ENCODE measurements around the gene ATP8A1.

DNA sequence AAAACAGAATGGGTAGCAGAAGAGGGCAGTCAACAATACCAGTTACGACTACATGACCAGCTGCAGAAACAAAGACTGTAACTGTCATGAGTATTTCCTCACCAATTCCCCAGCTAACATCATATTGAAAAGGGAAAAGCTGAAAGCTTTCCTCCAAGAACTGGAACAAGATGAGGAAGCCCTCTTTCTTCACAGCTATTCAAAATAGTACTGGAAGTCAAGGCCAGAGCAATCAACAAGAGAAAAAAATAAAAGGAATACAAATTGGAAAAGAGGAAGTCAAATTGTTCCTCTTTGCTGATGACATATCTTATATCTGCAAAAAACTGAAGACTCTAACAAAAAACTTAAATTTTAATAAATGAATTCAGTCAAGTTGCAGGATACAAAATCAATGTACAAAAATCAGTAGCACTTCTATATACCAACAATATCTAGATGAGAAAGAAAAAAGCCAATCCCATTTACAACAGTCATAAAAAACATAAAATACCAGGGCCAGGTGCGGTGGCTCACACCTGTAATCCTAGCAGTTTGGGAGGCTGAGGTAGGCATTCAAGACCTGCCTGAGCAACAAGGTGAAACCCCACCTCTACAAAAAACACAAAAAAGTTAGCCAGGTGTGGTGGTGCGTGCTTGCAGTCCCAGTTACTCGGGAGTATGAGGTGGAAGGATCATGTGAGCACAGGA is 125.4 kb downstream of the ATP8A1 start:
- TF ChIP-seq, protein P1, sequence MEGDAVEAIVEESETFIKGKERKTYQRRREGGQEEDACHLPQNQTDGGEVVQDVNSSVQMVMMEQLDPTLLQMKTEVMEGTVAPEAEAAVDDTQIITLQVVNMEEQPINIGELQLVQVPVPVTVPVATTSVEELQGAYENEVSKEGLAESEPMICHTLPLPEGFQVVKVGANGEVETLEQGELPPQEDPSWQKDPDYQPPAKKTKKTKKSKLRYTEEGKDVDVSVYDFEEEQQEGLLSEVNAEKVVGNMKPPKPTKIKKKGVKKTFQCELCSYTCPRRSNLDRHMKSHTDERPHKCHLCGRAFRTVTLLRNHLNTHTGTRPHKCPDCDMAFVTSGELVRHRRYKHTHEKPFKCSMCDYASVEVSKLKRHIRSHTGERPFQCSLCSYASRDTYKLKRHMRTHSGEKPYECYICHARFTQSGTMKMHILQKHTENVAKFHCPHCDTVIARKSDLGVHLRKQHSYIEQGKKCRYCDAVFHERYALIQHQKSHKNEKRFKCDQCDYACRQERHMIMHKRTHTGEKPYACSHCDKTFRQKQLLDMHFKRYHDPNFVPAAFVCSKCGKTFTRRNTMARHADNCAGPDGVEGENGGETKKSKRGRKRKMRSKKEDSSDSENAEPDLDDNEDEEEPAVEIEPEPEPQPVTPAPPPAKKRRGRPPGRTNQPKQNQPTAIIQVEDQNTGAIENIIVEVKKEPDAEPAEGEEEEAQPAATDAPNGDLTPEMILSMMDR (IDR thresholded peaks at IDR 0.05) = no peak
- TF ChIP-seq NR3C1 (CRISPR knock-in tag; conservative IDR thresholded peaks at IDR 0.05; ENCODE audit: low read depth) (no peak), CREM (CRISPR knock-in tag; IDR thresholded peaks at IDR 0.05) (no peak), JUN (CRISPR knock-in tag; IDR thresholded peaks at IDR 0.05) (no peak), RORB (CRISPR knock-in tag; IDR thresholded peaks at IDR 0.05) (no peak)
- TF ChIP-seq, protein P2, sequence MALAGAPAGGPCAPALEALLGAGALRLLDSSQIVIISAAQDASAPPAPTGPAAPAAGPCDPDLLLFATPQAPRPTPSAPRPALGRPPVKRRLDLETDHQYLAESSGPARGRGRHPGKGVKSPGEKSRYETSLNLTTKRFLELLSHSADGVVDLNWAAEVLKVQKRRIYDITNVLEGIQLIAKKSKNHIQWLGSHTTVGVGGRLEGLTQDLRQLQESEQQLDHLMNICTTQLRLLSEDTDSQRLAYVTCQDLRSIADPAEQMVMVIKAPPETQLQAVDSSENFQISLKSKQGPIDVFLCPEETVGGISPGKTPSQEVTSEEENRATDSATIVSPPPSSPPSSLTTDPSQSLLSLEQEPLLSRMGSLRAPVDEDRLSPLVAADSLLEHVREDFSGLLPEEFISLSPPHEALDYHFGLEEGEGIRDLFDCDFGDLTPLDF (CRISPR knock-in tag; IDR thresholded peaks at IDR 0.05) = no peak
- TF ChIP-seq, protein P3, sequence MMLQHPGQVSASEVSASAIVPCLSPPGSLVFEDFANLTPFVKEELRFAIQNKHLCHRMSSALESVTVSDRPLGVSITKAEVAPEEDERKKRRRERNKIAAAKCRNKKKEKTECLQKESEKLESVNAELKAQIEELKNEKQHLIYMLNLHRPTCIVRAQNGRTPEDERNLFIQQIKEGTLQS (CRISPR knock-in tag; conservative IDR thresholded peaks at IDR 0.05) = no peak
- TF ChIP-seq, protein P4, sequence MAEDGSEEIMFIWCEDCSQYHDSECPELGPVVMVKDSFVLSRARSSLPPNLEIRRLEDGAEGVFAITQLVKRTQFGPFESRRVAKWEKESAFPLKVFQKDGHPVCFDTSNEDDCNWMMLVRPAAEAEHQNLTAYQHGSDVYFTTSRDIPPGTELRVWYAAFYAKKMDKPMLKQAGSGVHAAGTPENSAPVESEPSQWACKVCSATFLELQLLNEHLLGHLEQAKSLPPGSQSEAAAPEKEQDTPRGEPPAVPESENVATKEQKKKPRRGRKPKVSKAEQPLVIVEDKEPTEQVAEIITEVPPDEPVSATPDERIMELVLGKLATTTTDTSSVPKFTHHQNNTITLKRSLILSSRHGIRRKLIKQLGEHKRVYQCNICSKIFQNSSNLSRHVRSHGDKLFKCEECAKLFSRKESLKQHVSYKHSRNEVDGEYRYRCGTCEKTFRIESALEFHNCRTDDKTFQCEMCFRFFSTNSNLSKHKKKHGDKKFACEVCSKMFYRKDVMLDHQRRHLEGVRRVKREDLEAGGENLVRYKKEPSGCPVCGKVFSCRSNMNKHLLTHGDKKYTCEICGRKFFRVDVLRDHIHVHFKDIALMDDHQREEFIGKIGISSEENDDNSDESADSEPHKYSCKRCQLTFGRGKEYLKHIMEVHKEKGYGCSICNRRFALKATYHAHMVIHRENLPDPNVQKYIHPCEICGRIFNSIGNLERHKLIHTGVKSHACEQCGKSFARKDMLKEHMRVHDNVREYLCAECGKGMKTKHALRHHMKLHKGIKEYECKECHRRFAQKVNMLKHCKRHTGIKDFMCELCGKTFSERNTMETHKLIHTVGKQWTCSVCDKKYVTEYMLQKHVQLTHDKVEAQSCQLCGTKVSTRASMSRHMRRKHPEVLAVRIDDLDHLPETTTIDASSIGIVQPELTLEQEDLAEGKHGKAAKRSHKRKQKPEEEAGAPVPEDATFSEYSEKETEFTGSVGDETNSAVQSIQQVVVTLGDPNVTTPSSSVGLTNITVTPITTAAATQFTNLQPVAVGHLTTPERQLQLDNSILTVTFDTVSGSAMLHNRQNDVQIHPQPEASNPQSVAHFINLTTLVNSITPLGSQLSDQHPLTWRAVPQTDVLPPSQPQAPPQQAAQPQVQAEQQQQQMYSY (CRISPR knock-in tag; IDR thresholded peaks at IDR 0.05) = no peak
- TF ChIP-seq, protein P5, sequence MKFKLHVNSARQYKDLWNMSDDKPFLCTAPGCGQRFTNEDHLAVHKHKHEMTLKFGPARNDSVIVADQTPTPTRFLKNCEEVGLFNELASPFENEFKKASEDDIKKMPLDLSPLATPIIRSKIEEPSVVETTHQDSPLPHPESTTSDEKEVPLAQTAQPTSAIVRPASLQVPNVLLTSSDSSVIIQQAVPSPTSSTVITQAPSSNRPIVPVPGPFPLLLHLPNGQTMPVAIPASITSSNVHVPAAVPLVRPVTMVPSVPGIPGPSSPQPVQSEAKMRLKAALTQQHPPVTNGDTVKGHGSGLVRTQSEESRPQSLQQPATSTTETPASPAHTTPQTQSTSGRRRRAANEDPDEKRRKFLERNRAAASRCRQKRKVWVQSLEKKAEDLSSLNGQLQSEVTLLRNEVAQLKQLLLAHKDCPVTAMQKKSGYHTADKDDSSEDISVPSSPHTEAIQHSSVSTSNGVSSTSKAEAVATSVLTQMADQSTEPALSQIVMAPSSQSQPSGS (CRISPR knock-in tag; IDR thresholded peaks at IDR 0.05; ENCODE audit: borderline replicate concordance, low read depth) = no peak
